ENCODE data around the gene LMX1B.

LMX1B gene

DNA sequence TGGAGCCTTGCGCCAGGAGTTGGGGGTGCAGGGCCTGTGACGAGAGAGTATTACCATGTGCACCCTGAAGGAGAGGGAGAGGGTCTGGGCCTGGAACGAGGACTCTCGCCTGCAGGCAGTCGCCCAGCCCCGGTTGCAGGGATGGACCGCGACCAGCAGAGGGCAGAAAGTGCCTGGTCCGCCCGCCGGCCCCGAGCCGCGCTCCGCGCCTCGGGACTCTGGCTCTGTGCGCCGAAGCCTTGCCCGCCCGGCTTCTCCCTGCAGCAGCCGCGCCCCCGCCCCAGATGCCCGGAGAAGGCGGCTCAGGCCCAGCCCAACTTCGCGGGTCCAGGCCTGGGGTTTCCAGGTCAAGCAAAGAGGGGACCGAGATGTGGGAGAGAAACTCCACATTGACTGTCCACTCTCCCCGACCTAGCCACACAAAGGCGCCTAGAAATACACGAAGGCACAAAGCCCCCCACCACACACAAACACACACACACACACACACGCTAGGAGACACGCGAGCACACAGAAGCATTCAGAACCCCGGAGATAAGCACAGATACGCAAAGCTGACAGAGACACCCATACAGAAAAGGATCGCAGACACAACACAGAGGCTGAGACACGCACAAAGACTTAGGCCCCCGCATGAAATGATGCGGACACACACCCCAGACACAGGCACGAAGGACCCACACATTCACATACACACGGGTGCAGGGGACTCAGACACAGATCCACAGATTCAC lies 2.0 kb upstream of the LMX1B start:
- no peaks in the 10 kb centered on the region for H3K36me3 ChIP-seq (ENCODE audit: control insufficient read depth in 1 of 2, insufficient read depth in 2 of 2, low read length in 2 of 2)
- H3K4me3 ChIP-seq (ENCODE audit: low read depth in 1 of 2, low read length in 2 of 2), result peak overlapping the region; percentile 8 to 40

GRCh38 chr9:126612326-126612812 lies 1.4 kb upstream of the LMX1B start:
- no peak overlapping the region for H3K27ac ChIP-seq (ENCODE audit: low read depth, low read length)
- H3K9ac ChIP-seq (ENCODE audit: low read depth in 1 of 2, low read length in 2 of 2), result no peak overlapping the region
- peaks cover 68 to 69% of the 10 kb centered on the region in 2 donors for H3K27me3 ChIP-seq (ENCODE audit: control insufficient read depth in 1 of 2, insufficient read depth in 2 of 2, low read length in 2 of 2)
- H3K36me3 ChIP-seq (ENCODE audit: control insufficient read depth in 1 of 2, insufficient read depth in 2 of 2, low read length in 2 of 2), result no peaks in the 10 kb centered on the region
- H3K4me3 ChIP-seq (ENCODE audit: low read depth in 1 of 2, low read length in 2 of 2), result peak overlapping the region; percentile 8 to 40
- H3K9me3 ChIP-seq (ENCODE audit: control insufficient read depth in 1 of 2, low read length in 2 of 2), result no peaks in the 10 kb centered on the region
- peaks cover 6 to 25% of the 10 kb centered on the region in 2 donors for H3K4me1 ChIP-seq (ENCODE audit: control insufficient read depth in 1 of 2, insufficient read depth in 2 of 2, low read length in 2 of 2)

More for the DNA sequence above, 2.0 kb upstream of the LMX1B start:
- H3K9ac ChIP-seq (ENCODE audit: low read depth in 1 of 2, low read length in 2 of 2), result no peak overlapping the region
- H3K27ac ChIP-seq (ENCODE audit: low read depth, low read length), result no peak overlapping the region
- no peaks in the 10 kb centered on the region for H3K9me3 ChIP-seq (ENCODE audit: control insufficient read depth in 1 of 2, low read length in 2 of 2)
- H3K4me1 ChIP-seq (ENCODE audit: control insufficient read depth in 1 of 2, insufficient read depth in 2 of 2, low read length in 2 of 2), result peaks cover 6 to 25% of the 10 kb centered on the region in 2 donors
- peaks cover 62 to 64% of the 10 kb centered on the region in 2 donors for H3K27me3 ChIP-seq (ENCODE audit: control insufficient read depth in 1 of 2, insufficient read depth in 2 of 2, low read length in 2 of 2)

GRCh38 chr9:126612813-126613641 lies 701 bp upstream of the LMX1B start:
- Histone ChIP-seq H3K36me3 (ENCODE audit: control insufficient read depth in 1 of 2, insufficient read depth in 2 of 2, low read length in 2 of 2) (no peaks in the 10 kb centered on the region), H3K9ac (ENCODE audit: low read depth in 1 of 2, low read length in 2 of 2) (no peak overlapping the region), H3K27ac (ENCODE audit: low read depth, low read length) (no peak overlapping the region), H3K4me3 (ENCODE audit: low read depth in 1 of 2, low read length in 2 of 2) (peak overlapping the region in 1 of 2 donors; percentile 15), H3K27me3 (ENCODE audit: control insufficient read depth in 1 of 2, insufficient read depth in 2 of 2, low read length in 2 of 2) (peaks cover 69 to 72% of the 10 kb centered on the region in 2 donors), H3K4me1 (ENCODE audit: control insufficient read depth in 1 of 2, insufficient read depth in 2 of 2, low read length in 2 of 2) (peaks cover 6 to 25% of the 10 kb centered on the region in 2 donors), H3K9me3 (ENCODE audit: control insufficient read depth in 1 of 2, low read length in 2 of 2) (no peaks in the 10 kb centered on the region)

GRCh38 chr9:126614088-126614454 lies 343 bp downstream of the LMX1B start:
- no peak overlapping the region for H3K9ac ChIP-seq (ENCODE audit: low read depth in 1 of 2, low read length in 2 of 2)
- H3K4me3 ChIP-seq (ENCODE audit: low read depth in 1 of 2, low read length in 2 of 2), result no peak overlapping the region
- H3K9me3 ChIP-seq (ENCODE audit: control insufficient read depth in 1 of 2, low read length in 2 of 2), result no peaks in the 10 kb centered on the region
- H3K27me3 ChIP-seq (ENCODE audit: control insufficient read depth in 1 of 2, insufficient read depth in 2 of 2, low read length in 2 of 2), result peaks cover 78 to 83% of the 10 kb centered on the region in 2 donors
- no peak overlapping the region for H3K27ac ChIP-seq (ENCODE audit: low read depth, low read length)
- H3K36me3 ChIP-seq (ENCODE audit: control insufficient read depth in 1 of 2, insufficient read depth in 2 of 2, low read length in 2 of 2), result no peaks in the 10 kb centered on the region
- peaks cover 6 to 25% of the 10 kb centered on the region in 2 donors for H3K4me1 ChIP-seq (ENCODE audit: control insufficient read depth in 1 of 2, insufficient read depth in 2 of 2, low read length in 2 of 2)

- Histone ChIP-seq H3K9me3 (ENCODE audit: control insufficient read depth in 1 of 2, low read length in 2 of 2) (no peaks in the 10 kb centered on the region), H3K4me1 (ENCODE audit: control insufficient read depth in 1 of 2, insufficient read depth in 2 of 2, low read length in 2 of 2) (peaks cover 6 to 25% of the 10 kb centered on the region in 2 donors), H3K27me3 (ENCODE audit: control insufficient read depth in 1 of 2, insufficient read depth in 2 of 2, low read length in 2 of 2) (peaks cover 79 to 85% of the 10 kb centered on the region in 2 donors), H3K36me3 (ENCODE audit: control insufficient read depth in 1 of 2, insufficient read depth in 2 of 2, low read length in 2 of 2) (no peaks in the 10 kb centered on the region), H3K9ac (ENCODE audit: low read depth in 1 of 2, low read length in 2 of 2) (no peak overlapping the region), H3K27ac (ENCODE audit: low read depth, low read length) (no peak overlapping the region), H3K4me3 (ENCODE audit: low read depth in 1 of 2, low read length in 2 of 2) (no peak overlapping the region)
Observed at GRCh38 chr9:126614455-126615244, 922 bp downstream of the LMX1B start.

DNA sequence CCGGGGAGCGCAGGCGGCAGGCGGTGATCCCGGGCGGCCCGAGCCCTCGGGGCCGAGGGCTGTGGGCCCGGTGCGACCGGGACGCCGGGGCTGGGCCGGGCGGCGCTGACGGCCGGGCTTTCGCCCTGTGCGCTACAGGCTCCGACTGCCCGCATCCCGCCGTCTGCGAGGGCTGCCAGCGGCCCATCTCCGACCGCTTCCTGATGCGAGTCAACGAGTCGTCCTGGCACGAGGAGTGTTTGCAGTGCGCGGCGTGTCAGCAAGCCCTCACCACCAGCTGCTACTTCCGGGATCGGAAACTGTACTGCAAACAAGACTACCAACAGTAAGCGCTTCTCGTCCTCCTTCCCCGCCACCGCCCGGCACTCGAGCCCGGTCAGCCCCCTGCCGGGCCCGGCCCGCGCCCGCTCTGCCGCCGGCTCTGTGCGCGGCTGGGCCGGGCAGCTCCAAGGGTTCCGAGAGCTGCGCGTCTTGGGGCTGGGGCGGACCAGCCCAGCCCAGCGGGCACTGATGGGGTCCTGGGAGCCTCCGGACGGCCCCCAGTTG lies 1.6 kb downstream of the LMX1B start:
- no peak overlapping the region for H3K9ac ChIP-seq (ENCODE audit: low read depth in 1 of 2, low read length in 2 of 2)
- H3K4me1 ChIP-seq (ENCODE audit: control insufficient read depth in 1 of 2, insufficient read depth in 2 of 2, low read length in 2 of 2), result peaks cover 6 to 25% of the 10 kb centered on the region in 2 donors
- H3K27me3 ChIP-seq (ENCODE audit: control insufficient read depth in 1 of 2, insufficient read depth in 2 of 2, low read length in 2 of 2), result peaks cover 79 to 85% of the 10 kb centered on the region in 2 donors
- no peaks in the 10 kb centered on the region for H3K9me3 ChIP-seq (ENCODE audit: control insufficient read depth in 1 of 2, low read length in 2 of 2)
- H3K36me3 ChIP-seq (ENCODE audit: control insufficient read depth in 1 of 2, insufficient read depth in 2 of 2, low read length in 2 of 2), result no peaks in the 10 kb centered on the region
- no peak overlapping the region for H3K27ac ChIP-seq (ENCODE audit: low read depth, low read length)
- H3K4me3 ChIP-seq (ENCODE audit: low read depth in 1 of 2, low read length in 2 of 2), result no peak overlapping the region

DNA sequence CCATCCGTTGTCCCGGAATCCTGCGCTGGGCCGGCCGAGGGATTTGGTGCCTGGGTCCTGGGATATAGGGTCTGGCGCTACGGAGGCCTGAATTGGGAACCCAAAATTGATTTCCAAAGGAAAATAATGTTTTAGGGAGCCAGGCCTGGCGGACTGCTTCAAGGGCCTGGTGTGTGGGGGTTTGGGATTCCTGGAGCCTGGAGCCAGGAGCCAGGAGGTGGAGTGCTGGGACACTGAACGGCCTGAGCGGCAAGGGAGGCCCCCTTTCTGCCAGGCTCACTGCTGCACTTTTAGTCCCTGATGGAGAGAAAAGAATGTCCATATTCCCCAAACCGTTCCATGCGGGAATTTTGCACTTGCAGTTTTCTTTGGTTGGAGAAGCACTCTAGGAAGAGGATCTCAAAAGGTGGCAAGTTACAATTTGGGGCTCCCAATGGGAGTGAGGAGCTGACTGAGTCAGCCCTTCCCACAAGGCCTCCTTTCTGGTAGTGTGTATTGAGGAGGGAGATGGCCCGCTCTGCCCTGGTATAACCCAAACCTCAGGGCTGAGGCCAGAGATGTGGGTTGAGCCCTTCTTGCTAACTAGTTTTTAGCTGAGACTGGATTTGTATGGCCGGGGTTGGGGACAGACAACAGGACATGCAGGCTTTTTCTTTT lies 2.2 kb downstream of the LMX1B start:
- no peak overlapping the region for H3K9ac ChIP-seq (ENCODE audit: low read depth in 1 of 2, low read length in 2 of 2)
- H3K27me3 ChIP-seq (ENCODE audit: control insufficient read depth in 1 of 2, insufficient read depth in 2 of 2, low read length in 2 of 2), result peaks cover 79 to 85% of the 10 kb centered on the region in 2 donors
- no peak overlapping the region for H3K27ac ChIP-seq (ENCODE audit: low read depth, low read length)
- H3K4me1 ChIP-seq (ENCODE audit: control insufficient read depth in 1 of 2, insufficient read depth in 2 of 2, low read length in 2 of 2), result peaks cover 6 to 22% of the 10 kb centered on the region in 2 donors
- H3K9me3 ChIP-seq (ENCODE audit: control insufficient read depth in 1 of 2, low read length in 2 of 2), result no peaks in the 10 kb centered on the region
- H3K4me3 ChIP-seq (ENCODE audit: low read depth in 1 of 2, low read length in 2 of 2), result no peak overlapping the region
- no peaks in the 10 kb centered on the region for H3K36me3 ChIP-seq (ENCODE audit: control insufficient read depth in 1 of 2, insufficient read depth in 2 of 2, low read length in 2 of 2)

DNA sequence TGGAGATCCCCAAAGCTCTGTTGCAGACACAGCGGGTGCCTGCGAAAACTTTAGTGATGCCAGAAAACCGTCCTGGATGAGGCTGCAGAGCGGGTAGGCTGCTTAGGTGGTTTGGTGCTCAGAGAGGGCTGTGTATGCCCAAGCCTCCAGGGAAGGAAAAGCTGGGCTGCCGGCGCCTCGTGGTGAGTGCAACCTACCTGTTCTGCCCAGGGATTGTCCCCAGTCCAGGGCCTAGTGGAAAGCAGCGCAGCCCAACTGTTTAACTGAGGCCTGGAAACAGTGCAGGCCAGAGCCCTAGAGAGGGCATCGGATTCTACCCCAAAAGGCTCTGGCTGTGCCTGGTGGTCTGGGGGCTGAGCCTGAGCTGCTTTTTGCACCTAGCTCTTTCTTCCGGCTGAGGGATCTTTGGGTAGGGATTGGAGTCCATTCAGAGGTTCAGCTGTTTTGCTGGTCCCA lies 2.8 kb downstream of the LMX1B start:
- H3K27me3 ChIP-seq (ENCODE audit: control insufficient read depth in 1 of 2, insufficient read depth in 2 of 2, low read length in 2 of 2), result peaks cover 78 to 85% of the 10 kb centered on the region in 2 donors
- H3K9me3 ChIP-seq (ENCODE audit: control insufficient read depth in 1 of 2, low read length in 2 of 2), result no peaks in the 10 kb centered on the region
- peaks cover under 1 to 16% of the 10 kb centered on the region in 2 donors for H3K4me1 ChIP-seq (ENCODE audit: control insufficient read depth in 1 of 2, insufficient read depth in 2 of 2, low read length in 2 of 2)
- no peak overlapping the region for H3K9ac ChIP-seq (ENCODE audit: low read depth in 1 of 2, low read length in 2 of 2)
- no peak overlapping the region for H3K4me3 ChIP-seq (ENCODE audit: low read depth in 1 of 2, low read length in 2 of 2)
- H3K36me3 ChIP-seq (ENCODE audit: control insufficient read depth in 1 of 2, insufficient read depth in 2 of 2, low read length in 2 of 2), result no peaks in the 10 kb centered on the region
- H3K27ac ChIP-seq (ENCODE audit: low read depth, low read length), result no peak overlapping the region
